Kidney (tissue), 14 donors: Measurements from ENCODE around the gene FAM210A. TPM values are rescaled to one million over a fixed set of nuclear protein-coding genes. Genes with fewer than 3 reads are reported as not detected.

Experiments used
- DNase-seq, 5 donors: peaks; one replicate each; pipeline ENCODE4 v3.0.0-alpha.2; 2013 to 2020
- FAIRE-seq: peaks from 2 replicates; lab custom pipeline; 2012; peaks lifted over from hg19 to GRCh38; lab: Jason Lieb, UNC
- H3K27ac ChIP-seq, 2 donors: one replicate each; pipeline ENCODE4 v1.7.0; 2013; ENCODE audit warnings: low read depth in 2 of 2, low read length in 2 of 2, inconsistent platforms in 1 of 2
- H3K27me3 ChIP-seq: one replicate; pipeline ENCODE4 v1.7.1; 2013; ENCODE audit warnings: low read length, inconsistent platforms; ENCODE audit not compliant: control insufficient read depth, insufficient read depth
- H3K36me3 ChIP-seq, 3 donors: one replicate each; pipeline versions ENCODE4 v1.7.0 to v1.7.1; 2013; ENCODE audit warnings: low read length in 3 of 3, control low read depth in 1 of 3, inconsistent platforms in 1 of 3; ENCODE audit not compliant: insufficient read depth in 3 of 3, control insufficient read depth in 2 of 3
- H3K4me1 ChIP-seq, 3 donors: one replicate each; pipeline versions ENCODE4 v1.7.0 to v1.7.1; 2013; ENCODE audit warnings: low read length in 3 of 3, inconsistent platforms in 1 of 3, low read depth in 1 of 3; ENCODE audit not compliant: control insufficient read depth in 2 of 3, insufficient read depth in 2 of 3
- H3K4me3 ChIP-seq, 3 donors: one replicate each; pipeline versions ENCODE4 v1.7.0 to v1.8.1; 2013; ENCODE audit warnings: low read length in 3 of 3, control low read depth in 1 of 3, inconsistent platforms in 1 of 3
- H3K9ac ChIP-seq, 3 donors: one replicate each; pipeline versions ENCODE4 v1.7.0 to v1.7.1; 2013; ENCODE audit warnings: low read length in 3 of 3, control low read depth in 1 of 3, inconsistent platforms in 1 of 3
- H3K9me3 ChIP-seq, 3 donors: one replicate each; pipeline versions ENCODE4 v1.7.0 to v1.7.1; 2013; ENCODE audit warnings: low read length in 3 of 3, control low read depth in 1 of 3, inconsistent platforms in 1 of 3; ENCODE audit not compliant: control insufficient read depth in 2 of 3, insufficient read depth in 1 of 3
- CTCF ChIP-seq: IDR thresholded peaks from 3 replicates; pipeline ENCODE4 v1.5.1; 2012; ENCODE audit warnings: mild to moderate bottlenecking, moderate library complexity, borderline replicate concordance; ENCODE audit not compliant: insufficient read depth; ENCODE audit errors: extremely low read depth
- intact Hi-C: fragments of 100-400 bp; cut with DNase I; formaldehyde crosslinking; loops from one replicate; pipeline ENCODE4 v1.11.1; 2022
- polyA plus RNA-seq: library from polyadenylated mRNA; stranded (reverse); fragments of 350-450 nt; fragmentation: Illumina TruSeq; extraction: RNeasy Lipid Tissue Mini Kit (QIAGEN cat#74804); gene quantifications from one replicate; pipeline ENCODE4 v1.2.3, GENCODE V29; 2014; ENCODE audit warnings: low read depth, low replicate concordance; ENCODE audit not compliant: insufficient read depth
- total RNA-seq: library from RNA; stranded (reverse); fragmentation: NEBNext Ultra II Directional; extraction: Animal tissue kit (Norgen Biotek cat#: 25700); gene quantifications from one replicate; pipeline ENCODE4 v1.2.1, GENCODE V29; 2021
- donor health status: control.
- donor health status: control.
- donor health status: control.
- donor health status: control.
- donor health status: control.
- donor health status: DM: yes; HTN: yes; CAD: no.
- donor health status: Normal renal cell carcinoma (clear cell type).

FAM210A gene
- total and polyA plus RNA-seq, 2 donors from 2014 or later = 13.7 to 18.0 TPM

DNA sequence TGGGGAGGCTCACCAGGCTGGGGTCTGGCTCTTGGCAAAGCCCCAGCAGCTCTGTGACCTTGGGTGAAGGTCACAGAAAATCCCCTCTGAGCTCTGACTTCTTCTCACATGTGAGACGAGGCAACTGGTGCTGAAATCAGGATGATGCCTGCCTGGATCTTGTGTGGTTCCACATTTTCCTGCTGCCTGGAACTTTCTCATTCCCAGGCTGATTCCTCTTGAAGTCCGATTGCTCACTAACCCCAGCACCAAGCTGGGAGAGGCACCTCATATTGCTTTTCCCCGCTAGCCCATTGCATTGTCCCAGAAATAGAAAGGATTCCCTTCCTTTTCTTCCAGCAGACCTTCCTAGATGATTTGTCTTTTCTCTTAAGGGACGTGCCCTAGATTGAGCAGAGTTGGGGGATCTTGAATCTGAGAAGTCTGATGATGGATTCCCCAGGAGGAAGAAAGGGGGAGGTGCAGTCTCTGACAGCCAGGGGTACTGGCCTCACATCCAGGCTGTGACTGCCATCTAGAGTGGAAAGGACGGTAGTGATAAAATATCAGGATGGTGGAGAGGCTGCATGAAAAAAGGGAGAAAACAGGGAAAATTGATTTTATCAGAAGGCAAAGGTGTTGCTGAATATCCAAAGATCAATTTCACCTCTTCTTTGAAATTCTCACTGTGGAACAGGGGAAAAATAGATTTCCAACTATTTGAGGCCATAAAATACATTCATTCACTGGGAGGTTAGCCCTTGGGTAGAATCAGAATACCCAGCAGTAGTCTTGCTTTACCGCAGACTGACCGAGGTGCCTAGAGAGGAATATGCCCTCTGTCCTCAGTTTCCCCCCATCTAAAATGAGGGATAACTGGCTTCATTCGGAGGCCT is 96.3 kb downstream of the FAM210A start:
- H3K4me1 ChIP-seq = no peaks in the 10 kb centered on the region
- no peak overlapping the region for H3K9ac ChIP-seq
- H3K4me3 ChIP-seq = peak overlapping the region in 1 of 3 donors; percentile 26
- FAIRE-seq = no peak
- peak; percentile 74 for TF ChIP-seq CTCF
- no peaks in the 10 kb centered on the region for H3K36me3 ChIP-seq
- no peaks in the 10 kb centered on the region for H3K27me3 ChIP-seq
- peak overlapping the region in 1 of 2 donors; percentile 33 for H3K27ac ChIP-seq
- intact Hi-C loops = no loop called here
- peaks cover 0 to 4% (median 0%) of the 10 kb centered on the region in 3 donors for H3K9me3 ChIP-seq
- peak in 4 of 5 donors; percentile 68 to 92 (median 84) for DNase-seq

- no peak for TF ChIP-seq CTCF
- no peak overlapping the region for H3K4me3 ChIP-seq
- intact Hi-C loops = no loop called here
- H3K4me1 ChIP-seq = no peaks in the 10 kb centered on the region
- H3K9ac ChIP-seq = no peak overlapping the region
- no peaks in the 10 kb centered on the region for H3K27me3 ChIP-seq
- DNase-seq (peak in 1 of 5 donors; percentile 28), FAIRE-seq (no peak)
- no peaks in the 10 kb centered on the region for H3K36me3 ChIP-seq
- no peak overlapping the region for H3K27ac ChIP-seq
- peaks cover 0 to 4% (median 0%) of the 10 kb centered on the region in 3 donors for H3K9me3 ChIP-seq
Measured at GRCh38 chr18:13628211-13628610, 98.1 kb downstream of the FAM210A start.

DNA sequence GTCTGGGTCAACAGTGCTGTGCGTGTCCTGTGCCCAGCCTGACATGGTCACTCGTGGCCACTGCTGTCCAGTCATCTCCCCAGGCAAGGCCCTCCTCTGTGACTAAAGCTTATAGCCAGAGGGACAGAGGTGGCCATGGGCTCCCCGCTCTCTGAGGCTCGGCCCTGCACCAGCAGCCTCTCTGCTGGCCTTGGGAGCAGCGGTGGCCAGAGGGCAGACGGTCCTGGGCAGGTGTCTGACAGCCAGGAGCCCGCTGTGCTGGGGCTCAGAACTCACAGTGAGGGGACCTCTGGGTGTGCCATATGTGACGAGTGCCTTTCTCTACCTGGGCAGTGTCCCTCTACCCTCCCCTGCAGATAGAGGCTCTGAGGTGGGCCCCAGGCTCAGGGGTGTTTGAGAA is 98.7 kb downstream of the FAM210A start:
- Histone ChIP-seq H3K27ac (no peak overlapping the region), H3K9me3 (peaks cover 0 to 2% (median 0%) of the 10 kb centered on the region in 3 donors), H3K27me3 (no peaks in the 10 kb centered on the region), H3K4me1 (no peaks in the 10 kb centered on the region), H3K36me3 (no peaks in the 10 kb centered on the region), H3K4me3 (no peak overlapping the region), H3K9ac (no peak overlapping the region)
- FAIRE-seq (no peak), DNase-seq (peak in 1 of 5 donors; percentile 24)
- no peak for TF ChIP-seq CTCF
- intact Hi-C loops = no loop called here
